HepG2 (cell line): ENCODE measurements around the gene PTK7. TPM values are rescaled to one million over a fixed set of nuclear protein-coding genes. Genes with fewer than 3 reads are reported as not detected.

Experiments used
- ATF2 ChIP-seq: sonication (generic); formaldehyde crosslinking; IDR thresholded peaks from 2 replicates; pipeline ENCODE4 v1.4.0; 2020; ENCODE audit warnings: missing genetic modification reagents
- CEBPZ ChIP-seq: IDR thresholded peaks from 2 replicates; pipeline ENCODE4 v1.6.1; 2012; ENCODE audit warnings: low read length, improper control_type of control experiment
- ETV6 ChIP-seq: sonication (generic); formaldehyde crosslinking; conservative IDR thresholded peaks from 2 replicates; pipeline ENCODE4 v1.4.0; 2020; ENCODE audit warnings: missing genetic modification reagents
- FOXC1 ChIP-seq: sonication (generic); formaldehyde crosslinking; IDR thresholded peaks from 2 replicates; pipeline ENCODE4 v1.8.0; 2022; ENCODE audit warnings: mild to moderate bottlenecking, missing genetic modification reagents, borderline replicate concordance
- FOXO1 ChIP-seq: sonication (generic); formaldehyde crosslinking; IDR thresholded peaks from 2 replicates; pipeline ENCODE4 v1.4.0; 2020; ENCODE audit warnings: missing genetic modification reagents
- FUBP1 ChIP-seq: sonication (generic); formaldehyde crosslinking; IDR thresholded peaks from 2 replicates; pipeline ENCODE4 v1.5.1; 2020; ENCODE audit warnings: missing genetic modification reagents, mild to moderate bottlenecking, borderline replicate concordance
- HNF4A ChIP-seq: sonication (generic); formaldehyde crosslinking; IDR thresholded peaks from 2 replicates; pipeline ENCODE4 v1.4.0; 2020; ENCODE audit warnings: missing genetic modification reagents
- JARID2 ChIP-seq: sonication (generic); formaldehyde crosslinking; IDR thresholded peaks from 2 replicates; pipeline ENCODE4 v1.8.1; 2023; ENCODE audit warnings: missing genetic modification reagents, inconsistent platforms; ENCODE audit not compliant: insufficient replicate concordance
- MYC ChIP-seq: sonication (generic); formaldehyde crosslinking; IDR thresholded peaks from 2 replicates; pipeline ENCODE4 v1.9.0; 2021; ENCODE audit warnings: missing genetic modification reagents, borderline replicate concordance
- MZF1 ChIP-seq: sonication (generic); formaldehyde crosslinking; IDR thresholded peaks from 2 replicates; pipeline ENCODE4 v1.8.1; 2023; ENCODE audit warnings: mild to moderate bottlenecking, missing genetic modification reagents, borderline replicate concordance
- NCOA5 ChIP-seq: sonication (generic); formaldehyde crosslinking; IDR thresholded peaks from 2 replicates; pipeline ENCODE4 v1.4.0; 2020; ENCODE audit warnings: missing genetic modification reagents
- RFXANK ChIP-seq: IDR thresholded peaks from 2 replicates; pipeline ENCODE4 v1.6.1; 2016
- RXRB ChIP-seq: IDR thresholded peaks from 2 replicates; pipeline ENCODE4 v1.6.1; 2016; ENCODE audit warnings: borderline replicate concordance, missing genetic modification reagents, missing compliant biosample characterization
- SKI ChIP-seq: fragments of 450-650 bp; IDR thresholded peaks from one replicate; pipeline ENCODE4 v1.6.1; 2018; ENCODE audit warnings: mild to moderate bottlenecking; ENCODE audit not compliant: partially characterized antibody
- SRSF1 ChIP-seq: fragments of 200-400 bp; formaldehyde crosslinking; optimal IDR thresholded peaks from 2 replicates; pipeline ENCODE3; 2017; ENCODE audit warnings: mild to moderate bottlenecking, low read depth, low read length, moderate library complexity
- SRSF4 ChIP-seq: fragments of 200-400 bp; formaldehyde crosslinking; IDR thresholded peaks from one replicate; pipeline ENCODE4 v1.6.1; 2018; ENCODE audit warnings: mild to moderate bottlenecking, low read depth, low read length, moderate library complexity; ENCODE audit not compliant: poor library complexity, severe bottlenecking
- THYN1 ChIP-seq: sonication (generic); formaldehyde crosslinking; IDR thresholded peaks from 2 replicates; pipeline ENCODE4 v1.8.1; 2023; ENCODE audit warnings: low read depth, mild to moderate bottlenecking, moderate library complexity, missing genetic modification reagents, borderline replicate concordance
- WIZ ChIP-seq: sonication (generic); formaldehyde crosslinking; IDR thresholded peaks from 2 replicates; pipeline ENCODE4 v1.5.1; 2020; ENCODE audit warnings: mild to moderate bottlenecking, missing genetic modification reagents
- ZMYM2 ChIP-seq: sonication (generic); formaldehyde crosslinking; IDR thresholded peaks from 2 replicates; pipeline ENCODE4 v1.8.0; 2022; ENCODE audit warnings: mild to moderate bottlenecking, missing genetic modification reagents
- ZNF546 ChIP-seq: sonication (generic); formaldehyde crosslinking; conservative IDR thresholded peaks from 2 replicates; pipeline ENCODE4 v1.8.1; 2023; ENCODE audit warnings: mild to moderate bottlenecking, missing genetic modification reagents
- ZNF737 ChIP-seq: sonication (generic); formaldehyde crosslinking; IDR thresholded peaks from 2 replicates; pipeline ENCODE4 v1.5.0; 2020; ENCODE audit warnings: missing genetic modification reagents, mild to moderate bottlenecking, borderline replicate concordance
- ZNF781 ChIP-seq: sonication (generic); formaldehyde crosslinking; IDR thresholded peaks from 2 replicates; pipeline ENCODE4 v1.5.1; 2020; ENCODE audit warnings: borderline replicate concordance, mild to moderate bottlenecking, missing genetic modification reagents; ENCODE audit errors: not compliant biosample characterization
- ZNF792 ChIP-seq: IDR thresholded peaks from 2 replicates; pipeline ENCODE4 v1.6.1; 2016
- ZSCAN9 ChIP-seq: IDR thresholded peaks from 2 replicates; pipeline ENCODE4 v1.6.1; 2016; ENCODE audit warnings: borderline replicate concordance
- polyA plus RNA-seq, 8 experiments: library from polyadenylated mRNA; depleted of rRNA in 3 of 8; stranded (reverse) in 7 of 8; unstranded in 1 of 8; fragments of >200 nt; fragmentation: Illumina TruSeq in 4 of 8; extraction: Trizol in 4 of 8; gene quantifications; 2 replicates each; pipeline versions ENCODE4 v1.2.1 to v1.2.3, GENCODE V29; 2011 to 2016; ENCODE audit warnings: low read depth in 4 of 8, missing spikeins in 1 of 8, mixed read lengths in 1 of 8; ENCODE audit not compliant: insufficient read depth in 1 of 8
- total RNA-seq, 5 experiments: library from RNA; depleted of rRNA; stranded (reverse); fragments of >200 nt; fragmentation: Illumina TruSeq; extraction: Trizol; gene quantifications; 2 replicates each; pipeline ENCODE4 v1.2.3, GENCODE V29; 2016; ENCODE audit warnings: low read depth in 1 of 5

The PTK7 gene
- total and polyA plus RNA-seq, 2 of the 13 experiments (the other 11 are each of a cell fraction or from before 2014, with no cell fraction given): 98.5 to 99.8 TPM

GRCh38 chr6:43171707-43172103, 95.6 kb downstream of the PTK7 start (continued):
- TF ChIP-seq CEBPZ: no peak
- no peak for TF ChIP-seq JARID2 (CRISPR knock-in tag)
- no peak for TF ChIP-seq MYC (CRISPR knock-in tag)
- TF ChIP-seq FUBP1 (CRISPR knock-in tag): no peak
- TF ChIP-seq SRSF1: peak; percentile 10
- no peak for TF ChIP-seq RXRB
- TF ChIP-seq ZMYM2 (CRISPR knock-in tag): no peak
- no peak for TF ChIP-seq RFXANK
- TF ChIP-seq ZNF781: no peak
- TF ChIP-seq ZNF737: no peak
- TF ChIP-seq NCOA5: no peak
- TF ChIP-seq ZNF792 (CRISPR knock-in tag): no peak
- no peak for TF ChIP-seq SKI
- TF ChIP-seq SRSF4: no peak
- TF ChIP-seq ZSCAN9 (CRISPR knock-in tag): no peak
- TF ChIP-seq MZF1 (CRISPR knock-in tag): no peak
- no peak for TF ChIP-seq WIZ (CRISPR knock-in tag)
- TF ChIP-seq FOXO1: no peak
- TF ChIP-seq THYN1 (CRISPR knock-in tag): no peak
- peak; percentile 22; the same call in 1 of the 2 replicates for TF ChIP-seq ZNF546
- no peak; the same call in 1 of the 2 replicates for TF ChIP-seq FOXC1
- no peak for TF ChIP-seq HNF4A
- TF ChIP-seq ATF2 (CRISPR knock-in tag): no peak
- TF ChIP-seq ETV6 (CRISPR knock-in tag): no peak
